Measurements from ENCODE around the gene TMEM231.
"Not testable (repeated sequence)": the region's sequence is repeated elsewhere in the genome, so short reads cannot be mapped to it uniquely, and the experiment has no call there.

Gene TMEM231

GRCh38 chr16:75532142-75532765 is 23.8 kb downstream of the TMEM231 start:
- no peak for DNase-seq (ENCODE audit: low read depth)

- DNase-seq (ENCODE audit: low read depth), result no peak
Measured at GRCh38 chr16:75529959-75530358, 26.1 kb downstream of the TMEM231 start.

- DNase-seq (ENCODE audit: low read depth), result no peak
Measured at GRCh38 chr16:75529056-75529905, 26.8 kb downstream of the TMEM231 start.

- DNase-seq (ENCODE audit: low read depth), result no peak
Measured at GRCh38 chr16:75527825-75528299, 28.2 kb downstream of the TMEM231 start.

- no peak for DNase-seq (ENCODE audit: low read depth)
Measured at GRCh38 chr16:75526032-75526790, 29.8 kb downstream of the TMEM231 start.

GRCh38 chr16:75519175-75519574 is 36.9 kb downstream of the TMEM231 start:
- no peak for DNase-seq (ENCODE audit: low read depth)

- not testable (repeated sequence) for DNase-seq (ENCODE audit: low read depth)
Measured at GRCh38 chr16:75516189-75516966, 39.7 kb downstream of the TMEM231 start.

GRCh38 chr16:75514296-75514695 is 41.8 kb downstream of the TMEM231 start:
- DNase-seq (ENCODE audit: low read depth), result no peak

GRCh38 chr16:75506574-75506973 is 49.5 kb downstream of the TMEM231 start:
- no peak for DNase-seq (ENCODE audit: low read depth)

- no peak for DNase-seq (ENCODE audit: low read depth)
Measured at GRCh38 chr16:75506107-75506506, 49.9 kb downstream of the TMEM231 start.

- no peak for DNase-seq (ENCODE audit: low read depth)
Measured at GRCh38 chr16:75503801-75504200, 52.3 kb downstream of the TMEM231 start.

- no peak for DNase-seq (ENCODE audit: low read depth)
Measured at GRCh38 chr16:75502916-75503605, 53.0 kb downstream of the TMEM231 start.

GRCh38 chr16:75501820-75502219 is 54.2 kb downstream of the TMEM231 start:
- DNase-seq (ENCODE audit: low read depth), result not testable (repeated sequence)

- no peak for DNase-seq (ENCODE audit: low read depth)
Measured at GRCh38 chr16:75501359-75501758, 54.7 kb downstream of the TMEM231 start.

- DNase-seq (ENCODE audit: low read depth), result not testable (repeated sequence)
Measured at GRCh38 chr16:75498605-75499322, 57.3 kb downstream of the TMEM231 start.

- DNase-seq (ENCODE audit: low read depth), result no peak
Measured at GRCh38 chr16:75497558-75497957, 58.5 kb downstream of the TMEM231 start.

- DNase-seq (ENCODE audit: low read depth), result no peak
Measured at GRCh38 chr16:75495076-75495674, 60.9 kb downstream of the TMEM231 start, which contains the start of gene CHST6. TSS of gene CHST6 (minus strand) at chr16:75495441. CDS start at chr16:75479828, 15,613 bp downstream.

GRCh38 chr16:75494661-75495075 is 61.4 kb downstream of the TMEM231 start:
- no peak for DNase-seq (ENCODE audit: low read depth)

- no peak for DNase-seq (ENCODE audit: low read depth)
Measured at GRCh38 chr16:75494184-75494583, 61.9 kb downstream of the TMEM231 start.

- DNase-seq (ENCODE audit: low read depth), result no peak
Measured at GRCh38 chr16:75491876-75492275, 64.2 kb downstream of the TMEM231 start.
